Stimulated activated CD8-positive, alpha-beta memory T cell treated with anti-CD3 and anti-CD28 coated beads, Interleukin-15, amount 100 ng/mL, for 1 hour (primary cell): ENCODE measurements around the gene ATAD3A.
"Not testable (repeated sequence)": the region's sequence is repeated elsewhere in the genome, so short reads cannot be mapped to it uniquely, and the experiment has no call there.

Source experiments
- DNase-seq: peaks from one replicate; pipeline ENCODE4 v3.0.0-alpha.2; 2020; ENCODE audit warnings: low read depth

Gene ATAD3A

DNA sequence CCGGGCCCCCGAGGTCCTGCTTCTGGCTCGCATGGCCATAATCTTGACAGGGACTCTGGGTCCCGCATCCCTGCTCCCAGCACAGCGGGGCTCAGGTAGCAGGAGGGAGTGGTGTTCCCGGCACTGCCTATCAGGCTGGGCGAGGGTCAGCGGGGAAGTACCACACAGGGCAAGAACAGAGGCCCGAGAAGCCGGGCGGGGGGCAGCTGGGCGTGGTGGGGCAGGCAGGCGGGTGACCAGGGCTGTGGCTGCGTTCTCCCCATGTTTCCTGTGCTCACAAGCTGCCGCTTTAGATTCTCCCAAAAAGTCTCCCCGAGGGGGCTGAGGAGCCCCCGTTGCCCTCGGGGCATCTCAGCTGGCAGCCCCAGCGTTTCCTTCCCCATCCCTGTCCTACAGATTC is 22.1 kb upstream of the ATAD3A start:
- no peak for DNase-seq

DNA sequence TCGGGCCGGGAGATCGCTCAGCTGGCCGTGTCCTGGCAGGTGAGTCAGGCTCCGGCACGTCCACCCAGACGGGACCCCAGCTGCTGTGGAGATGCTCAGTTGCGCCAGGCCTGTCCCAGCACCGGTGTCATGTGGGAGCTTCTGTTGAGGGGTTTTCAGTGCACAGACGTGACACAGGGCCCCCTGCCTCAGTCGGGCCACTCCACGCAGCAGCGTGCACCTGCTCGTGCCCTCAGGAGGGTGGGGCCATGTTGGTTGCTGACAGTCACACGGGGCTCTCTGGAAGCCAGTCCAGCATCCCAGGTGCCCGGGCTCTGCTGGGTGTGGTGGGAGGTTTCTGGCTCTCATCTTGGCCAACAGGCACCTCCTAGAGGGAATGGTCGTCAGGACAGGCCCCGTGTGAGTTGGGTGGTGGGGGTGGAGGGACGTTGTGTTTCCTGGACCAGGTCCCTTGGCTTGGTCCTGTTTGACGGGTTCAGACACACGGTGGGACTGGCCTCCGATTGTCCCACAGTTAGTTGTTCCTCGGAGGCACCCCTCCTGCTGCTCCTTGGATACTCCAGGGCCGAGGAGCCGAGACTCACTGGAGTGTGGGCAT is 21.2 kb upstream of the ATAD3A start:
- DNase-seq: no peak

DNA sequence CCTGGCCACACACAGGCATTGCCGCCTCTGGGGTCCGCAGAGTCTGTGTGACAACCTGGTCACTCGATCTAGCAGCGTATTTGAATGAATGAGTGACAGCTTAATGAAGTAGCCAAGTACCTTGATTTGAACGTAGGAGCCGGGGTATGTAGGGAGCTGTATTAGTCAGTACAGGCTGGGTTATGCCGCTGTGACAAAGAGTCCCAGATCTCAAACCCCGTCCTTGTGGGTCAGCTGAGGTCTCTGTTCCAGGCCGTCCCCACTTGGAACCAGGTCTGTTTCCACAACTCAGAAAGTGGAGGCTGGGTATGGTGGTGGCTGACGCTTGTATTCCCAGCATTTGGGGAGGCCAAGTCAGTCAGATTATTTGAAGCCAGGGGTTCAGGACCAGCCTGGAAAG is 20.4 kb upstream of the ATAD3A start:
- DNase-seq: no peak

DNA sequence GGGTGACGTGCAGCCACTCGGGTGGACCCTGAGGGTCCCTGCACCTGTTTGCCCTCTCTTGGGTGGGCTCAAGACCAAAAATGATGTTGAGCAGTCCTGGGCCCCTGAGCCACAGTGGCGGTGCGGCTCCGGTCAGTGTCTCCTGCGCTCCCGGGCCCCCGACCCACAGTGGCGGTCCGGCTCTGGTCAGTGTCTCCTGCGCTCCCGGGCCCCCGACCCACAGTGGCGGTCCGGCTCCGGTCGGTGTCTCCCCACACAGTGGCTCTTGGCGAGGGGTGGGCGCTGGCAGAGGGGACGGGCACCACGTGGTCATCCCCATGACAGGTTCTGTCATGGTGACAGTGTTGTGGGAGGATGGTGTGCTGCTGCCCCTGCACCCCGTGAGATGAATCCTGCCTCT is 17.7 kb upstream of the ATAD3A start:
- DNase-seq: not testable (repeated sequence)

DNA sequence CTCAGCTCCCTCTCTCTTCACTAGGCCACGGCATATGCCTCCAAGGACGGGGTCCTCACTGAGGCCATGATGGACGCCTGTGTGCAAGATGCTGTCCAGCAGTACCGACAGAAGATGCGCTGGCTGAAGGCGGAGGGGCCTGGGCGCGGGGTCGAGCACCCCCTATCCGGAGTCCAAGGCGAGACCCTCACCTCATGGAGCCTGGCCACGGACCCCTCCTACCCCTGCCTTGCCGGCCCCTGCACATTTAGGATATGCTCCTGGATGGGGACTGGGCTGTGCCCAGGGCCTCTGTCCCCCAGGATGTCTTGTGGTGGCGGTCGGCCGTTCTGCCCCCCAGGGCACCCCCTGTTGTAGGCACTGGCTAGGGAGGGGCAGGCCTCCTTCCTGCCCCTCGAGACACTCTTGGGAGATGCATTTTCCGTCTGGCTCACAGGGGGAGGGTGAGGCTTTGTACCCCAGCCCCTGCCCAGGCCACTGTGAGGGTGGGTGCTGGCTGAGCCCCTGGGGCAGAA is 16.4 kb upstream of the ATAD3A start:
- not testable (repeated sequence) for DNase-seq

DNA sequence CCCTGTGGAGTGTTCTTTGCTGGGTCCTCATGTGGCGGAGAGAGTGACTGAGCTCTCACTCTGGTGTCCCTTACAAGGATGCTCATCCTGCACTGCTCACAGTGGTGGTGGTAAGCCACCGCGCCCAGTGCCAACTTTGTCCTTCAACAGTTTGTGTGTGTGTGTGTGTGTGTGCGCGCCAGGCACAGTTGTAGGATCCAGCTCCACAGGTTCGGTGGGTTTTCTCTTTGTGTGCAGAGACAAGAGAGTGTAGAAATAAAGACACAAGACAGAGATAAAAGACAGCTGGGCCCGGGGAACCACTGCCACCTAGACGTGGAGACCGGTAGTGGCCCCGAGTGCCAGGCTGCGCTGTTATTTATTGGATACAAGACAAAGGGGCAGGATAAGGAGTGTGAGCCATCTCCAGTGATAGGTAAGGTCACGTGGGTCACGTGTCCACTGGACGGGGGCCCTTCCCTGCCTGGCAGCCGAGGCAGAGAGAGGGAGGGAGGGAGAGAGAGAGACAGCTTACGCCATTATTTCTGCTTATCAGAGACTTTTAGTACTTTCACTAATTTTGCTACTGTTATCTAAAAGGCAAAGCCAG is 7.1 kb upstream of the ATAD3A start:
- DNase-seq: peak; percentile 48

DNA sequence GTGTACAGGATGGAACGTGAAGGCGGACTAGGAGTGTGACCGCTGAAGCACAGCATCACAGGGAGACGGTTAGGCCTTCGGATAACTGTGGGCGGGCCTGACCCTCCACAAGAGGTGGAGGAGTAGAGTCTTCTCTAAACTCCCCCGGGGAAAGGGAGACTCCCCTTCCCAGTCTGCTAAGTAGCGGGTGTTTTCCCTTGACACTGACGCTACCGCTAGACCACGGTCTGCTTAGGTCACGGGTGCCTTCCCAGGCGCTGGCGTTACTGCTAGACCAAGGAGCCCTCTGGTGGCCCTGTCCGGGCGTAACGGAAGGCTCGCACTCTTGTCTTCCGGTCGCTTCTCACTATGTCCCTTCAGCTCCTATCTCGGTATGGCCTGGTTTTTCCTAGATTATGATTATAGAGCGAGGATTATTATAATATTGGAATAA is 6.6 kb upstream of the ATAD3A start:
- not testable (repeated sequence) for DNase-seq

DNA sequence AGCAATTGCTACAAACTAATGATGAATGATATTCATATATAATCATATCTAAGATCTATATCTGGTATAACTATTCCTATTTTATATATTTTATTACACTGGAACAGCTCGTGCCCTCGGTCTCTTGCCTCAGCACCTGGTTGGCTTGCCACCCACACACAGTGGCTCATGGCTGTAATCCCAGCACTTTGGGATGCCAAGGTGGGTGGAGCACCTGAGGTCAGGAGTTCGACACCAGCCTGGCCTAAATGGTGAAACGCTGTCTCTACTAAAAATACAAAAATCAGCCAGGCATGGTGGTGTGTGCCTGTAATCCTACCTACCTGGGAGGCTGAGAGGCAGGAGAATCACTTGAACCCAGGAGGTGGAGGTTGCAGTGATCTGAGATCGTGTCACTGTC is 6.2 kb upstream of the ATAD3A start:
- not testable (repeated sequence) for DNase-seq

DNA sequence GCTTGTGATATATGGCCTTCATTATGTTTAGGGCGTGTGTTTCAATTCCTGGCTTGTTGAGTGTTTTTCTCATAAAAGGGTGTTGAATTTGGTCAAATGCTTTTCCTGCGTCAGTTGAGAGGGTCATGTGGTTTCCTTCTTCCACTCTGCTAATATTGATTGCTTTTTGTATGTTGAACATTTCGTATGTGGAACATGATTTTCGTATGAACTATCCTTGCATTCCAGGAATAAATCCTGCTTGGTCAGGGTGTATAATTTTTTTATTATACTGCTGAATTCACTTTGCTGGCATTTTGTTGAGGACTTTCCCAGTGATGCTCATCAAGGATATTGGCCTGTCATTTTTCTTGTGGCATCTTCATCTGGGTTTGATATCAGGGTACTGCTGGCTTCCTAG is 4.7 kb upstream of the ATAD3A start:
- DNase-seq: no peak

DNA sequence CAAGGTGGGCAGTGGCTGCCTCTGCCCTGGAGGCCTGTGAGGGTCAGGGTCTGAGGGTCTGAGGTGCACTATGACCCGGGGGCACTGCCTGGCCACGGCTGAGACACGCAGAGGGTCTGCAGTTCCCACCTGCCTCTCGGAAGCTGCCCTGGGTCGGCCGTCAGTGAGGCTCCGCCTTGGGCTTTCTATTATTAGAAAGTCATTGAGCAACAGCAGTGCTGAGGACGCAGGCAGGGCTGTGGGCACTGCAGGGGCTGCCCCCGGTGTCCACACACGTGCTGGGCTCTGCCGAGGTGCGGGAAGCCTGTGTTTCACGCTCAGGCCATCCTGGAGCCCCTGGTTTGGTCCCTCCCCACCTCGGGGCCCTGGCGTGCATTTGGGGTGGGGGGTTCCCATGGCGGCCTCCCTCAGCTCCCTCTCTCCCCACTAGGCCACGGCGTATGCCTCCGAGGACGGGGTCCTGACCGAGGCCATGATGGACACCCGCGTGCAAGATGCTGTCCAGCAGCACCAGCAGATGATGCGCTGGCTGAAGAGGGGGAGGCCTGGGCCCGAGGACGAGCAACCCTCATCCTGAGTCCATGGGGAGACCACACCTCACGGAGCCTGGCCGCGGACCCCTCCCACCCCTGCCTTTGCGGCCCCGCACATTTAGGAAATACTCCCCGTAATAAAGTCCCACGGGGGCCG is 3.0 kb upstream of the ATAD3A start:
- DNase-seq: not testable (repeated sequence)

DNA sequence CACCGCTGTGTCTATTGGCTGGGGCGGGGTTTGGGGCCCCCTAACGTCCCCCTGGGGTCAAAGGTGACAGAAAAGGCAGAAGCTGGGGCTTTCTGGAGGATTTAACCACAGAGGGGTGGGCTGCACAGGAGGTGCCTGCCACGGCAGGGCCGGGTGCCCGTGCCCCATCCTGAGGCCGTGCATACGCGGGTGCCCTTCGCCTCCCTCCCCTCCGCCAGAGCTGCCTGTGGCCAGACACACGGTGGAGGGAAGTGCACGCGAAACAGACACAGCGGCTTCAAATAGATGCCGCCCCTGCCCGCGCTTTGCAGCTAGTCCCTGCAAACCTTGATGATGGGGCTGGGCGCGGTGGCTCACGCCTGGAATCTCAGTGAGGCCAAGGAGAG is 2.5 kb upstream of the ATAD3A start:
- not testable (repeated sequence) for DNase-seq

DNA sequence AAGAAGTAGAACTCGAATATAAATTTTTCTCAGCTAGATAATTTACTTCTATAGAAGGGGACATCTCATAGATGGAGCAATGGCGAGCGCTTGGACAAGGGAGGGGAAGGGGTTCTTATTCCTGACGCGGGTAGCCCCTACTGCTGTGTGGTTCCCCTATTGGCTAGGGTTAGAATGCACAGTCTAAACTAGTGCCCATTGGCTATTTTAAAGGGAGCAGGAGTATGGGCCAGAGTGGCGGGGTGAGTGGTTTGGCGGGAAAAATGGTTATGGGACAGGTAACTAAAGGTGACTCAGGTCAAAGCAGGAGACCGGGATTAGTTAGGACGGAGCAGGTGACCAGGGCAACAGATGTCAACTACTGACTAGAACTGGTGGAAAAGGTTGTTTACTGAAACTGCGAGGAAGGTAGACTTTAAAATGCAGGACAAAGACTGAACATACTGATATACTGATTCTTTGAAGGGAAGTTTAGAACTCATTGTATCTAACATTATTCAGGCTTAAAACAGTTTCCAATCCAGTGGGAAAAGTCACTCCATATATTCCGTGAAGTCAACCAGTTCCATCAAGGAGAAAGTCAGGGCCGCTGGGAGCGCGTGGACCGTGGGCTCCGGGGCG is 940 bp upstream of the ATAD3A start:
- no peak for DNase-seq

DNA sequence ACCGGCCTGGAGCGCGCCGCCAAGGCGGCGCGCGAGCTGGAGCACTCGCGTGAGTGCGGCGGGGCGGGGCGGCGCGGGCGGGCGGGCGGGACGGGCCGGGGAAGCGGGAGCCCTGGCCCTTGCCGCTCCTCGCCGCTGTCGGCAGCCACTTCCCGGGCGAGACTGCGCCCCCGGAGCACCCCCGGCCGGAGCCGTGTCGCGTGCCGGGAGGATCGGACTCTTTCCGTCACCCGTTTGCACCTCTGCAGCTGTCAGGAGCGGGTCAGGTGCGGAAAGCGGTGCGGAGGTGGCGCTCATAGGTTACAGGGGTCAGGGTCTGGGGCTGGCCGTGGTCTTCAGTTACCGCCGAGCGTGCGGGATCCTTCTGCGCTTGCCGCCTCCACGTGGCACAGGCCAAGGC is 463 bp downstream of the ATAD3A start:
- not testable (repeated sequence) for DNase-seq

DNA sequence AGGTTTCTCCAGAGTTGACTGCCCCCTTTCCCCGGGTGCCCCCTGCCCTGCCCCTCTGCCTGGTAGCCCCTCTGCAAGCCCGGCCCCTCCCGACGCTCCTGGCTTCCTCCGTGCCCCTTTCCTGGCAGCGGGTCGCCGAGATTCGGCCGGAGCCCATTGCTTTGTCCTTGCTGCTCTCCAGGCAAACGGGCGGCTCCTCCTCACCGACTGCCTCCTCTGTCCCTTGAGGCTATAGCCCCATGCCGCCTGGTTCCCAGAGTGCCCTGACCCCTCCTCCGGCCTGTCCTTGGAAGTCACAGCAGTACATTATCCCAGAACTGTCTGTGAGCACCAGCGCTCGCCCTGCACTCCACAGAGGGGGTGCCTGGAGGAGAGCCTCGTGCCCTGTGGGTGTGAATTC is 1.7 kb downstream of the ATAD3A start:
- not testable (repeated sequence) for DNase-seq

DNA sequence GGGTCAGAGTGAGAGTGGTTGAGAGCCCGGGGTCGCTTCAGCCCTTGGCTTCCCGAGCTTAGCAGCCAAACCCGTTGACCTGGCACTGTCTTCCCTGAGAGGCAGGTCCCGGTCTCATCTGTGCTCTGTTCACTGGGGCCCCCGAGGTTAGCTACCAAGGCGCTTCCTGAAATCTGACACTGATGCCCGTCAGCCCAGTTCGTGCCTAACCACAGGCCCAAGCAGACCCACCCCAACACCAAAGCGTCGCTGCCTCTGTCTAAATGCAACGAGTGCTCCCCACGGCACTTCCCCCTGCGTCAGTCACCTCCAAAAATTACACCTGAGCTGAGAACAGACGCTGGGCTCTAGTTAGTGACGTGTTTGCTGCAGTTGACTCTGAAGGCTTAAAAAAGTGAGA is 2.4 kb downstream of the ATAD3A start:
- DNase-seq: not testable (repeated sequence)

DNA sequence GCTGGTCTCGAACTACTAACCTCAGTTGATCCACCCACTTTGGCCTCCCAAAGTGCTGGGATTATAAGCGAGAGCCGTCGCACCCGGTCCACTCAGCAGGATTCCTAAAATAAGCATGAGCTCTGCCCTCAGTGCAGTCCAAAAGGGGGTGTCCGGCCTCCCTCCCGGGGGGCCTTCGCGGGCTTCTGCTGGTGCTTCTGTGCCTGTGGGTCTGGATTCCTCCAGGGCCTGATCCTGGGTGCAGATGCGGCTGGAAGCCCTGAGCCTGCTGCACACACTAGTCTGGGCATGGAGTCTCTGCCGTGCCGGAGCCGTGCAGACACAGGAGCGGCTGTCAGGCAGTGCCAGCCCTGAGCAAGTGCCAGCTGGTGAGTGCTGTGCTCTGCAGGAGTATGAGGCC is 5.0 kb downstream of the ATAD3A start:
- not testable (repeated sequence) for DNase-seq

DNA sequence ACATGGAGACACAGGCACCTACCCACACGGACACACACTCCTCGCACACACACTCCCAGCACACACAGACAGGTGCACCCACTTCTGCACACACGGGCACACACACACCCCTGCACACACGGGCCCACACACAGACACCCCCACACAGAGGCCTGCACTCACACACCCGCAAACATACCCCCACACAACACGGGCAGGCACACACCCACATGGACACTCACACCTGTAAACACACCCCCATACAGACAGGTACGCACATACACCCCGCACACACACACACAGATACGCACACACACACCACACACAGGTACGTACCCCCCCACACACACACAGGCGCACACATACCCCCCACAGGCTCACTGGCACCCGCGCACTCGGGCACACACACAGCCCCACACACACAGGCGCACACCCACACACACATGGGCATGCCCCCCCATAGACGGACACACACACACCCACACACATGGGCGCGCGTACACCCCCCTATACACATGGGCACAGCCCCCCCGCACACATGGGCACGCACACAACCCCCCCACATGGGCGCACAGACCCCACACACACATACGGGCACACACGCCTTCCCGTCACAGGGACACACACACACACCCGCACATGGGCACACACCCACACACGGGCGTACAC is 6.1 kb downstream of the ATAD3A start:
- no peak for DNase-seq

DNA sequence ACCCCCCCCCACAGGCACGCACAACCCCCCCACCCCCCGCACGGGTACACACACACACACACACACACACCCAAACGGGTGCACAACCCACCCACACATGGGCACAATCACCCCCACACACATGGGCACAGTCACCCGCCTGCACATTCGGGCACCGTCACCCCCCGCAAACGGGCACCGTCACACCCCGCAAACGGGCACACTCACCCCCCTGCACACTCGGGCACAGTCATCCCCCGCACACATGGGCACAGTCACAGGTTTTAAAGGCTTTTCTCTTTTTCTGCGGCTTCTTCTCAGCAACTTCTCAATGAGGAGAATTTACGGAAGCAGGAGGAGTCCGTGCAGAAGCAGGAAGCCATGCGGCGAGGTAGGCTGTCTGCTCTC is 6.7 kb downstream of the ATAD3A start:
- DNase-seq: not testable (repeated sequence)

DNA sequence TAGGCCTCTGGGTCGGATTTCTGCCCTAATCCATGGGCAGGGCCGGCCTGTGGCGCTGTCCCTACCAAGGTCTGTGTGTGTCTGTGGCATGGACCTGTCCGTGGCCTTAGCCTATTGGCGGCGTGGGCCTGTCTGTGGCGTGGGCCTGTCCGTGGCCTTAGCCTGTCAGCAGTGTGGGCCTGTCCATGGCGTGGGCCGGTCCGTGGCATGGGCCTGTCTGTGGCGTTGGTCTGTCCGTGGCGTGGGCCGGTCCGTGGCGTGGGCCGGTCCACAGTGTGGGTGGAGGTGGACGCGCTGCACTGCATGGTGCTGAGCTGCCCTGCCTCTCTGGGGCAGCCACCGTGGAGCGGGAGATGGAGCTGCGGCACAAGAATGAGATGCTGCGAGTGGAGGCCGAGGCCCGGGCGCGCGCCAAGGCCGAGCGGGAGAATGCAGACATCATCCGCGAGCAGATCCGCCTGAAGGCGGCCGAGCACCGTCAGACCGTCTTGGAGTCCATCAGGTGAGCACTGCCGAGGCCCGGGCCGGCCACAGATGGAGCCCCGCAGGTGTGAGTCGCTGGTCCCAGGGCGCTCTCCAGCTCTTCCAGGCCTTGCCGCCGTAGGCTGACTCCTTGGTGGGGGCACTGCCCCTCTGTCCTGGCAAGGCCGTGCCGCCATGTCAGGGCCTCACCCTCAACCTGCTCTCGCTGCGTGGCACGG is 8.0 kb downstream of the ATAD3A start:
- not testable (repeated sequence) for DNase-seq

DNA sequence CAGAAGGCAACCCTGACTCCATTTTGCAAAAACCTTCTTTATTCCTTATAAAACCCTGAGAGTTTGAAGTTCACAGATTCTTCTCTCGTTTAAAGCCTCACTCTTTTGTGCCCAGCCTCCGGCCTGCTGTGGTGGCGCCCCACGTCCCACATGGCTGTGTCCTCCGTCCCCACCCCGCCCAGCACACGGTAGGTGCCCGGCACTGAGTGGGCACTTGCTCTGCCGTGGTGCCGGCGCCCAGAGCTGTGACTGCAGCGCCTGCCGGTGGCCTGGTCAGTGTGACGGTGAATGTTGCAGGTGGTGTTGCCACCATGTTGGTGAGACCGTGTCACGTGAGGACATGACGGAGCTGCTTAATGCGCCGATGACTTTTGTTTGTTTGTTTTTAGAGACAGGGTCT is 9.4 kb downstream of the ATAD3A start:
- no peak for DNase-seq

DNA sequence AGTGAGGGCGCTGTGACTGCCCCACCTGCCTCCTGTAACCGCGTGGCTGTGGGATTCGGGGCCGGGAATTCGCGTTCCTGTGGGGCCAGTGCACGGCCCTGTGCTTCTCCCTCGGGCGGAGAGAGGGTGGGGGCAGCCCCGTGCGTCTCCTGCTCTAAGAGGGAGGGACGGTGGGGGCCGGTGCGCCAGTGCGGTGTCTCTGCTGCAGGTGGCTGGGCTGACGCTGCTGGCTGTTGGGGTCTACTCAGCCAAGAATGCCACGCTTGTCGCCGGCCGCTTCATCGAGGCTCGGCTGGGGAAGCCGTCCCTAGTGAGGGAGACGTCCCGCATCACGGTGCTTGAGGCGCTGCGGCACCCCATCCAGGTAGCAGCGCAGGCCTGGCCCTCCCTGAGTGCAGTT is 10.6 kb downstream of the ATAD3A start:
- DNase-seq: not testable (repeated sequence)

DNA sequence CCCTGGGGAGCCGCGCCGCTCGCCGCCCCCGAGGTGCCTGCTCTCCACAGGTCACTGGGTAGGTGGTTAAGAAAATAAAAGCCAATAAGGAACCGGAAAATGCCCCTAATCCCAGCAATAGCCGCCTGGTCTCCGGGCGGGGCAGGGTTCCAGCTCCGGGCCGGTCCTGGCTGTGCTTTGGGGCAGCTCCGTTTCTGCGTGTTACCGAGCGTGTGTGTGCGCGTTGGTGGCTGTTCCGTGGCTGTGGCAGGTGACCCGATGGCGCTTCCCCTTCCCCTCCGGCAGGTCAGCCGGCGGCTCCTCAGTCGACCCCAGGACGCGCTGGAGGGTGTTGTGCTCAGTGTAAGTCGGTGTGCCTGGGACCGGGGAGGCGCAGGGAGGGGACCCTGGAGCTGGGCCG is 11.3 kb downstream of the ATAD3A start:
- DNase-seq: not testable (repeated sequence)
